ENCODE data around the gene GFRA1. TPM values are rescaled to one million over a fixed set of nuclear protein-coding genes. Genes with fewer than 3 reads are reported as not detected.
"Not testable (repeated sequence)": the region's sequence is repeated elsewhere in the genome, so short reads cannot be mapped to it uniquely, and the experiment has no call there.

The GFRA1 gene
- polyA plus RNA-seq, 3 donors from 2014 or later: not detected

DNA sequence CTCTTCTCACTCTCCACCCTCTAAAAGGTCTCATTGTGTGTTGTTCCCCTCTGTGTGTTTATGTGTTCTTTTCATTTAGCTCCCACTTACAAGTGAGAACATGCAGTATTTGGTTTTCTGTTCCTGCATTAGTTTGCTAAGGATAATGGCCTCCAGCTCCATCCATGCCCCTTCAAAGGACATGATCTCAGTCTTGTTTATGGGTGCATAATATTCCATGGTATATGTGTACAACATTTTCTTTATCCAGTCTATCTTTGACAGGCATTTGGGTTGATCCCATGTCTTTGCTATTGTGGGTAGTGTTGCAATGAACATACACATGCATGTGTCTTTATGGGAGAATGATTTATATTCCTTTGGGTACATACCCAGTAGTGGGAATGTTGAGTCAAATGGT, 107.1 kb downstream of the GFRA1 start:
- peaks cover 0 to 22% (median 6%) of the 10 kb centered on the region in 6 donors for H3K9me3 Mint-ChIP-seq
- DNase-seq; H3K4me3 Mint-ChIP-seq; H3K36me3 Mint-ChIP-seq; H3K4me1 Mint-ChIP-seq; H3K27me3 Mint-ChIP-seq (ENCODE audit: low read depth in 3 of 3); H3K27ac Mint-ChIP-seq: not testable (repeated sequence)

DNA sequence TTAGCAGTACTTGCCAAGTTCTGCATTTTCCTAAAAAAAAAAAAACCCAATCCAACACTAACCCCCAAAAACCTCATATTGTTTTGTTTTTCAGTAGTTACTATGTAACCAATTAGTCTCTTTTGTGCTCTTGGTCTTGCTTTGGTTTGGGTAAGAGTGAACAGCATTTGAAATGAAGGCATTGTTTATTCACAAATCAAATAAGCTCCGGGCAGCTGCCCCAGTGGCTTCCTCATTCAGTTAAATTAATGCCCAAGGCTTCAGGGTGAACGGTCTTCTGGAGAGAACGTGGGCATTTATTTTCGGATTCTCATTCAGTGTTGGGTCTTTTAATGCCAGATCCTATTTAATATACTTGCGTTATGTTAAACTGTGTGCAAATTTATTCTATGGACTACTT, 108.7 kb downstream of the GFRA1 start:
- DNase-seq: no peak
- Mint-ChIP-seq H3K27ac (no peak overlapping the region), H3K9me3 (peaks cover 0 to 22% (median 5%) of the 10 kb centered on the region in 6 donors), H3K36me3 (no peaks in the 10 kb centered on the region), H3K4me3 (no peak overlapping the region), H3K4me1 (no peaks in the 10 kb centered on the region), H3K27me3 (ENCODE audit: low read depth in 3 of 3) (peaks cover 0 to 4% (median 3%) of the 10 kb centered on the region in 3 donors)

DNA sequence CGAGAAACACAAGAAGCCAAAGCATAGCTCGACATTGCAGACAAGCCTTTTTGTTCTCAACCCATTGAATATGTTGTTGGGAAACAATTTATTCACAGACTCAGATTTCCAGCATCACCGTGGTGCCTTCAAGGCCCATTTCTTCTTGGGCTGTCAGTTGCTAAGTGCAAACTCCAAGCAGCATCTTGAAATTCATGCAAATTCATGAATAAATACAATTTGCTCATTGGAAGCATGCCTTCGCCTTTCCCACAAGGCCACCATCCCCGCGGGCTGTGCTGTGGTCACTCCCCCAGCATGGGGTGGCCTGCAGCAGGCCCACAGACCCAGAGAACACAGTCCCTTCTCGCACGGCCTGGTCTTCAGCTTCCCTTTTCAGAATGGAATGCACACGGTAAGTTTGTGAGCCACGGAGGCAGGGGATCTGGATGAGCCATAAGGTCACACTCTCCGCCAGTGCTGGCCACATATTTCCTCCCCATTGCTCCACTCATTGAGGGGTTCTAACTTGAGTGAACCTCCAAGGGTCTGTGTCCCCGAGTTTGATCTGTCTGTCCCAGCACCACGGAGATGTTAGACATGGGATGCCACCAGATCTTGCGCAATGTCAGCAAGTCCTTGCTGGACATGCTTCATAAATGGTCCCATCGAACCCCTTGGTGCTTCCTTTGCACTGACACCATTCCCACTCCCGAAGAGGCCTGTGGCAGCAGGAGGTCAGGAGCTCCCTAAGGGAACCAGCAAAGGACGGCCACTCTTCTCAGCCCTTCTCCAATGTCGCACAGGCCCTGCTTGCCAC, 109.5 kb downstream of the GFRA1 start:
- Mint-ChIP-seq H3K36me3 (no peaks in the 10 kb centered on the region), H3K4me3 (no peak overlapping the region), H3K27me3 (ENCODE audit: low read depth in 3 of 3) (peaks cover 0 to 4% (median 3%) of the 10 kb centered on the region in 3 donors), H3K27ac (no peak overlapping the region), H3K9me3 (peaks cover 0 to 15% (median 4%) of the 10 kb centered on the region in 6 donors), H3K4me1 (no peaks in the 10 kb centered on the region)
- no peak for DNase-seq

DNA sequence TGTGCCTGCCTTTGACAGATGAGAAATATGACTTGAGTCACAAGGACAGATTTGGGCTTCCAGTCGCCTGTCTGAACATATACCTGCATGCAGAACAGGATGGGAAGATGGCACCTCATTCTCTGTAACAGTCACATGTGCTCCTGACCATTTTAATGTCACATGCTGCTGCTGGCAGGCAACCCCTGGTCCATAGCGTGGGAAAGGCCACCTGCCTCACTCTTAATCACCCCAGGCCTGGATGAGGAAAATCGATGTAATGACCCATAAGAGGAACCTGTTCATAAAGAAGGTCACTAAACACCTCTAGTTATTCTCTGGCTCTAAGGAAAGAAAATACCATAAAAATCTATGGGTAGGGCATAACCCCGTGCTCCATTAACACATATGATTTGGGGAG, 110.2 kb downstream of the GFRA1 start:
- DNase-seq: no peak
- Mint-ChIP-seq H3K4me3 (no peak overlapping the region), H3K4me1 (no peaks in the 10 kb centered on the region), H3K36me3 (no peaks in the 10 kb centered on the region), H3K27ac (no peak overlapping the region), H3K27me3 (ENCODE audit: low read depth in 3 of 3) (peaks cover 0 to 5% (median 4%) of the 10 kb centered on the region in 3 donors), H3K9me3 (peaks cover 0 to 19% (median 4%) of the 10 kb centered on the region in 6 donors)

DNA sequence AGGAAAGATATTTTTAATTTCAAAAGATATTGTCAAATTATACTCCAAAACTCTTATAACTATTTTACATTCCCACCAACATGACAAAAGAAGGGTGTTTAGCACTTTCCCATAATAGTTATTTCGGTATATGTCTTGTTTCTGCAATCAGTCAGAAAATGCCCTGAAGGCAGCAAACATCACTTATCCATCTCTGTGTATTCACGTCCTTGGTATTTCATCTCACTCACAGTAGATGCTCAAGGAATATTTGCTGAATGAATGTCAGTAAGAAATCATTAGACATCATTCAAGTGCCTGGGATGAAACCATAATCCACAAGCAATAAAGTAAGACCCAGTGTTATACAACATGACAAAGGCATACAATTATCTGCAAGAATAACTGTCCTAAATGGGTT, 112.7 kb downstream of the GFRA1 start:
- no peaks in the 10 kb centered on the region for H3K4me1 Mint-ChIP-seq
- DNase-seq: no peak
- H3K27ac Mint-ChIP-seq: no peak overlapping the region
- no peak overlapping the region for H3K4me3 Mint-ChIP-seq
- H3K27me3 Mint-ChIP-seq (ENCODE audit: low read depth in 3 of 3): peaks cover 0 to 5% (median 2%) of the 10 kb centered on the region in 3 donors
- H3K36me3 Mint-ChIP-seq: no peaks in the 10 kb centered on the region
- H3K9me3 Mint-ChIP-seq: peaks cover 0 to 13% (median 3%) of the 10 kb centered on the region in 6 donors

DNA sequence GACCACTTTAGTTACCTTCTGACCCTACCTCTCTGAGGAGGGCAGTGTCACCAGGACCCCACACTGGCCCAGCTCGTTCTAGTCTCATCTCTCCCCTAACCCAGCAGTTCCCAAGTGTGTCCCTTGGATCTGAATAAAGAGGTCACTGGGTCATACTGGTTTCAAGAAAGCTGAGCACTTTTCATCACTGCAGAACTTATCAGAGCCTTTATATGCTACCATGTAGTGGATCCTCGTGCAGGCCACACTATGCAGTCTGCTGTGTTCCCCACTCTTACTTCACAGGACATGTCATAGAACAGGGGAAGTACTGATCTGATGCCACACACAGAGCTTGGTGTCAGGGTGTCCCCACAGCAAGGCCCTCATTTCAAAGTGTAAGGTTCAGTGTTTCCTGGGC, 113.8 kb downstream of the GFRA1 start:
- H3K9me3 Mint-ChIP-seq: peaks cover 0 to 8% (median 2%) of the 10 kb centered on the region in 6 donors
- H3K27ac Mint-ChIP-seq: no peak overlapping the region
- H3K4me1 Mint-ChIP-seq: no peaks in the 10 kb centered on the region
- no peak overlapping the region for H3K4me3 Mint-ChIP-seq
- H3K27me3 Mint-ChIP-seq (ENCODE audit: low read depth in 3 of 3): peaks cover 0 to 2% (median 2%) of the 10 kb centered on the region in 3 donors
- DNase-seq: no peak
- H3K36me3 Mint-ChIP-seq: no peaks in the 10 kb centered on the region

DNA sequence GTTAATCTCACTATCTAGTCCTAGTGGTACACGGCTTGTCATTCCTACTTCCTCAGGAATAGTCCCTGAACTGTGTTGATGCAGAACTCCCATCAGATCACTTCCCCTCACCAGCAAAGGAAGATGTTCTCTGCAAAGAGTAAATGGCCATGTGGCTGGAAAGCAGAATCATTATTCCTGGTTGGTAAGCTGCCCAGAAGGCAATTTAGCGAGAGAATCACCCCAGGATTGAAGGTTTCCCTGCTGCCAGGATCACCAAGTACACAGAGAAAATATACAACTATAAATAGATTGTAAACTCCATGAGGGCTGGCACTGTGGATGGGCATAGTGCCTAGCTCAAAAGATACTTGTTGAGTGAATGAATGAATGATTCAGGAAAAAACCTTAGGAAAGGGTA, 115.0 kb downstream of the GFRA1 start:
- Mint-ChIP-seq H3K4me1 (no peaks in the 10 kb centered on the region), H3K27ac (no peak overlapping the region), H3K36me3 (no peaks in the 10 kb centered on the region), H3K27me3 (ENCODE audit: low read depth in 3 of 3) (peaks cover 0 to 2% (median 2%) of the 10 kb centered on the region in 3 donors), H3K4me3 (no peak overlapping the region), H3K9me3 (peaks cover 0 to 8% (median 0%) of the 10 kb centered on the region in 6 donors)
- no peak for DNase-seq

DNA sequence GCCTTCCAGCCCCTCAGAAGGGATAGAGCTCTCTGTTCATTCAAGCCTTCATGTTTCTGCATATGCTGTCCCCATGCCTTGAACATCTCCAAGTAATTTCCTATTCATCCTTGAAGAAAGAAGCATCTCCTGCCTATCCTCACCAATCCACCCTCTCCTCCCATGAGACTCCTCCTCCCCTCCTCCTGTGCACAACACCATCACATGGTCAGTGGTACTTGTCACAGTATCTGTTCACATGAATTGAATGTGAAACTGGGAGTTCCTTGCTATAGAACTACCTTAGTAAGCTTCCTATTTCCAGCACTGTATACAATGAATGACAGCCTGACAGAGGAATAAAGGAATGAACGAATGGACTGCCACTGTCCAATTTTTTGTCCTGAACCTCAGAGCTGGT, 115.5 kb downstream of the GFRA1 start:
- H3K27ac Mint-ChIP-seq: no peak overlapping the region
- DNase-seq: no peak
- H3K9me3 Mint-ChIP-seq: peaks cover 0 to 8% (median 0%) of the 10 kb centered on the region in 6 donors
- H3K4me1 Mint-ChIP-seq: no peaks in the 10 kb centered on the region
- H3K4me3 Mint-ChIP-seq: no peak overlapping the region
- peaks cover 0 to 2% (median 2%) of the 10 kb centered on the region in 3 donors for H3K27me3 Mint-ChIP-seq (ENCODE audit: low read depth in 3 of 3)
- H3K36me3 Mint-ChIP-seq: no peaks in the 10 kb centered on the region

DNA sequence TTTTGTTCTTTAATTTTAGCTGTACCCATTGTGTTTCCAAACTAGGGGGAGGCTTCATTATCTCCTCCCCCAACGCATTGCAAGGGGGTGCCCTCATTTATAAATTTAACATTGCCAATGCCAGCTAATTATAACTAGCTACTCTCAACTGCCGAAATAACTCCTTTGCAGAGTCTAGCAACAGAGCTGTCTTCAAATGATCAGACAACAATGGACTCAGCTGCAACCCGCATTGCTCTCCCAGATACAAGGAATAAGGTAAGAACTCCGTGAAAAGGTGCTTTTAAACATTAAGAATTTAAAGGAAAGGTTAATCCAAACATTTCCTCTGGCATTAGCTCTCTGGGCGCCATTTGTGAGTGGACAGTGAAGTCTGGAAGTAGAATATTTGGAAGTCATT, 116.2 kb downstream of the GFRA1 start:
- H3K27ac Mint-ChIP-seq: no peak overlapping the region
- H3K36me3 Mint-ChIP-seq: no peaks in the 10 kb centered on the region
- H3K9me3 Mint-ChIP-seq: peaks cover 0 to 12% (median 0%) of the 10 kb centered on the region in 6 donors
- peaks cover 0 to 2% (median 0%) of the 10 kb centered on the region in 3 donors for H3K27me3 Mint-ChIP-seq (ENCODE audit: low read depth in 3 of 3)
- H3K4me1 Mint-ChIP-seq: no peaks in the 10 kb centered on the region
- H3K4me3 Mint-ChIP-seq: no peak overlapping the region
- no peak for DNase-seq

DNA sequence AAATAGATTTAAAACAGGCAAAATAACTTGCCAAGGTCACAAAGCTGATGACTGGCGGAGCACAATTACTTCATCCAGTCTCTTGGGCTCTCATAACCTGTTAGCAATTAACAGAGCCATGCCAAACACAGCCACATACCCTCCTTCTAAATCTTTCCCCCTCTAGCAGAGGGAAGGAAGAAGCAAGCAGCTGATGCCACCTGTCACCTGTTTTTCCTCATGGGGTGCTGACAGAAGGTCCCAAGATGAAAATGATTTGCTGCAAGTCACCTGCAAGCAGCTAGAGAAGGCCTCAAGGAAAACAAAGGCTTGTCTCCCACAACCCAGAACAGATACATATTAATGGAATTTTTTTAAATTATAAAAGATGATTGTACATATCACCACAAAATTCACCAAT, 117.8 kb downstream of the GFRA1 start:
- Mint-ChIP-seq H3K4me3 (no peak overlapping the region), H3K4me1 (no peaks in the 10 kb centered on the region), H3K9me3 (peaks cover 0 to 10% (median under 1%) of the 10 kb centered on the region in 6 donors), H3K36me3 (no peaks in the 10 kb centered on the region), H3K27me3 (ENCODE audit: low read depth in 3 of 3) (peaks cover 0 to 2% (median 0%) of the 10 kb centered on the region in 3 donors), H3K27ac (no peak overlapping the region)
- DNase-seq: no peak

DNA sequence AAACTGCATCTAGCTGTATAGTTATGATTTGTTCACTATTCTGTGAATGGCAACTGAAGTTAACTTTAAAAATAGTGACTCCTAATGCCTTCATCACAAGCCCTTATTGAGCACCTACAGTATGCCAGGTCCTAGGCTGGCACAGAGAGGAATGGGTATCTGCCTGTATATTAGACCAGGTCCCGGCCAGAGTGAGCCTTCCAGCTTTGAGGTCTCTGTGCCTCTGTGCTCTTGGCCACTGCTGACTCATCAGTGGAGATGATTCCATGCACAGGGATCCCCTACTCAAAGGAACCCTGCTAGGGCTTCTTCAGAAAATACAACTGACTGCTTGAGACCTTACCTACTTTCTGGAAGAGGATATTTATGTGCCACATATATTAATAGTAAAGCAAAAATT, 118.4 kb downstream of the GFRA1 start:
- Mint-ChIP-seq H3K9me3 (peaks cover 0 to 10% (median 1%) of the 10 kb centered on the region in 6 donors), H3K4me3 (no peak overlapping the region), H3K36me3 (no peaks in the 10 kb centered on the region), H3K27ac (no peak overlapping the region), H3K27me3 (ENCODE audit: low read depth in 3 of 3) (peaks cover 0 to 2% (median 0%) of the 10 kb centered on the region in 3 donors), H3K4me1 (no peaks in the 10 kb centered on the region)
- DNase-seq: no peak

DNA sequence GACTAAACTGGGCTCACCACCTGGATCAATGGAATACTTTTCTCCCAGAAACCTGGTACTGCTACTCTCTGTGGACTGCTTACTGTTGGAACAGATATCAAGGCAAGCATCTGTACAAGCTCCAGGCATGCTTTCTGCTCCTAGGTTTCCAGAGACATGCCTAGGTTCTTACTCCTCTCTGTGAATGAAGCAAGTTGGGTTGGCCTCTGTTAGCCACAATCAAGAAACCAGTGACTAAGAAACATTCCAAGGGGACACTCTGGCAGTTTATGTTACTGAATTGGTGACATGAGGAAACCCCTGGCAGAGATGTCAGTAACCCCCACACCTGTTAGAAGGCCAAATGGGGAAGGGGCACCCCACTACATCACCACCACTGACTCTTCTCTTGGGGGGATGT, 121.9 kb downstream of the GFRA1 start:
- DNase-seq: no peak
- Mint-ChIP-seq H3K36me3 (no peaks in the 10 kb centered on the region), H3K4me3 (no peak overlapping the region), H3K4me1 (no peaks in the 10 kb centered on the region), H3K27ac (no peak overlapping the region), H3K27me3 (ENCODE audit: low read depth in 3 of 3) (no peaks in the 10 kb centered on the region), H3K9me3 (peaks cover 0 to 4% (median 0%) of the 10 kb centered on the region in 6 donors)

DNA sequence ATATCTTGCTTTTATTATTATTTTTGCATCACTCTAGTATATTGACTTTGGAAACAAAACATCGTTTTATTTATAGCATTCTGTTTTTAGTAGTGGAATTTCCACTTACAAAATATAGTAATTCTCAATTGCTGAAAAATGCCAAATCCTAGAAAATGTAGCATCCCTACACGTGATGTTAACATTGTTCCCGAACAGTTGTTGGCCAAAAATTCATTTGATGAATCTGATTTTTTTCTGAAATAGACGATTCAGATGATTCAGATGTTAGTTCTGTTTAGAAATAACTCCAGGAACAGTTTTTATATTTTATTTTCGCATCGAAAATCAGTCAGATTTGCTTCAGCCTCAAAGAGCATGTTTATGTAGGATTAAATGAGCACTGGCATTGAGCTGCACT, 122.4 kb downstream of the GFRA1 start:
- H3K27ac Mint-ChIP-seq: no peak overlapping the region
- no peaks in the 10 kb centered on the region for H3K27me3 Mint-ChIP-seq (ENCODE audit: low read depth in 3 of 3)
- DNase-seq: no peak
- H3K36me3 Mint-ChIP-seq: no peaks in the 10 kb centered on the region
- peaks cover 0 to 4% (median 0%) of the 10 kb centered on the region in 6 donors for H3K9me3 Mint-ChIP-seq
- H3K4me1 Mint-ChIP-seq: no peaks in the 10 kb centered on the region
- no peak overlapping the region for H3K4me3 Mint-ChIP-seq

DNA sequence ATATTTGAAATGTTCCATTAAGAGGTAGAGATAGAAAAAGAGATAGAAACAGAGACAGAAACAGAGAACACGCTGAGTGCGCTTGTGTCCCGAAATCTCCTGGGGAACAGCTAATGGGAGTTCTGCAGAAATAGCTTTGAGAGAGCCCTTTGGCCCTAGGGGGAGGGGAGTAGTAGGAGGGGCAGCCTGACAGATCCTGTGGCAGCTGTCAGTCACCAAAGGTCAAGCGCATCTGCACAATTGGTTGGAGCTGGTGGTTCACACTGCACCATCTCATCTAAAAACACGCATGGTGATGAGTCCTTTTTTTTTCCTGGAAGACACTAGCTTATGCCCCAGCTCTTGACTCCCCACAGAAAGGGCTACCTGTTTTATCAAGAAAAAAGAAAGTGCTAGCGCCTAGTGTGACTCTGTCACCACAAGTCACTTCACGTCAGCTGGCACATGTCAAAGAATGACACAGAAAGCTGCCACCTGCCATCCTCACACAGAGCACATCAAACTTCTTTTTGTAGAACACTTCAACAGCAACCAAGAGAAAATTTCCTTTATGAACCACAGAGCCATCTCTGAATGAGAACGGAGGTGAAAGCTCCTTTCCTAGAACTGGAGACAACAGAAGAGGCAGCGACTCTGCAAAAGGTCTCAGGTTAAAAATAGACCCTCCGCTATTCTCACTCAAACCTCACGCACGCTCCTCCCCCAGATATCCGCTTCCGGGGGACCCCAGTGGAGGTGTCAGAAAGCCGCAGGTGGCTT, 125.7 kb downstream of the GFRA1 start:
- H3K4me1 Mint-ChIP-seq: no peaks in the 10 kb centered on the region
- no peaks in the 10 kb centered on the region for H3K36me3 Mint-ChIP-seq
- peak overlapping the region in 1 of 6 donors; percentile 13 for H3K27ac Mint-ChIP-seq
- H3K9me3 Mint-ChIP-seq: peaks cover 0 to 4% (median 0%) of the 10 kb centered on the region in 6 donors
- DNase-seq: no peak
- peak overlapping the region in 3 of 5 donors; percentile 48 to 71 (median 67) for H3K4me3 Mint-ChIP-seq
- H3K27me3 Mint-ChIP-seq (ENCODE audit: low read depth in 3 of 3): peaks cover 0 to 2% (median 1%) of the 10 kb centered on the region in 3 donors

Data from immature natural killer cell (primary cell).